GM23338 (cell line): ENCODE data around the gene GTSF1L. TPM values are rescaled to one million over a fixed set of nuclear protein-coding genes. Genes with fewer than 3 reads are reported as not detected.

ENCODE experiments used
- ATAC-seq: fragments of 200-7000 bp; cut with Tn5 transposase; 3 replicates; pipeline ENCODE4 v1.9.1; 2020
- DNase-seq: peaks from one replicate; pipeline ENCODE4 v3.0.0-alpha.2; 2015; ENCODE audit warnings: low spot score
- H2AFZ ChIP-seq: fragments of 200-600 bp; sonication (generic); 2 replicates; pipeline ENCODE4 v1.8.0; 2016; ENCODE audit warnings: antibody characterized with exemption, mild to moderate bottlenecking, moderate library complexity
- H3F3A ChIP-seq: fragments of 200-600 bp; sonication (generic); replicated peaks from 2 replicates; pipeline ENCODE4 v1.8.0; 2017; ENCODE audit warnings: antibody characterized with exemption, mixed run types, low read depth
- H3K27ac ChIP-seq: fragments of 200-600 bp; sonication (generic); 2 replicates; pipeline ENCODE4 v1.6.1; 2016; ENCODE audit warnings: low read depth
- H3K27me3 ChIP-seq: fragments of 200-600 bp; sonication (generic); 2 replicates; pipeline ENCODE4 v1.8.0; 2016; ENCODE audit warnings: mild to moderate bottlenecking, mixed run types, moderate library complexity; ENCODE audit not compliant: insufficient read depth
- H3K36me3 ChIP-seq: fragments of 200-600 bp; sonication (generic); 2 replicates; pipeline ENCODE4 v1.8.0; 2016; ENCODE audit warnings: mild to moderate bottlenecking; ENCODE audit not compliant: insufficient read depth
- H3K4me1 ChIP-seq: fragments of 200-600 bp; sonication (generic); 2 replicates; pipeline ENCODE4 v1.8.0; 2016; ENCODE audit warnings: mild to moderate bottlenecking, moderate library complexity; ENCODE audit not compliant: insufficient read depth
- H3K4me2 ChIP-seq: fragments of 200-600 bp; sonication (generic); 2 replicates; pipeline ENCODE4 v1.7.1; 2017; ENCODE audit warnings: mixed run types
- H3K4me3 ChIP-seq: fragments of 200-600 bp; sonication (generic); 2 replicates; pipeline ENCODE4 v1.6.1; 2016; ENCODE audit warnings: mixed run types
- H3K79me2 ChIP-seq: fragments of 200-600 bp; sonication (generic); replicated peaks from 2 replicates; pipeline ENCODE4 v1.8.0; 2017; ENCODE audit warnings: mild to moderate bottlenecking; ENCODE audit not compliant: insufficient read depth
- H3K9me2 ChIP-seq: fragments of 200-600 bp; sonication (generic); 2 replicates; pipeline ENCODE4 v1.8.0; 2017; ENCODE audit not compliant: insufficient read depth
- H4K20me1 ChIP-seq: fragments of 200-600 bp; sonication (generic); replicated peaks from 2 replicates; pipeline ENCODE4 v1.8.0; 2017; ENCODE audit warnings: mild to moderate bottlenecking; ENCODE audit not compliant: insufficient read depth
- H3K27ac Mint-ChIP-seq: 2 replicates; pipeline ENCODE4 v1.8.0; 2020; ENCODE audit warnings: inconsistent platforms, mild to moderate bottlenecking, moderate library complexity, mixed read lengths
- H3K27me3 Mint-ChIP-seq: 3 replicates; pipeline ENCODE4 v1.8.0; 2022; ENCODE audit warnings: low read depth, mild to moderate bottlenecking, moderate library complexity, mixed read lengths, inconsistent platforms; ENCODE audit not compliant: insufficient read depth, poor library complexity
- H3K36me3 Mint-ChIP-seq: 3 replicates; pipeline ENCODE4 v1.8.0; 2021; ENCODE audit warnings: low read depth, mild to moderate bottlenecking, inconsistent platforms, moderate library complexity, mixed read lengths
- H3K4me1 Mint-ChIP-seq: 3 replicates; pipeline ENCODE4 v1.8.0; 2020; ENCODE audit warnings: mild to moderate bottlenecking, inconsistent platforms, mixed read lengths
- H3K4me3 Mint-ChIP-seq: 3 replicates; pipeline ENCODE4 v1.8.0; 2021; ENCODE audit warnings: moderate library complexity, mild to moderate bottlenecking, inconsistent platforms, mixed read lengths
- H3K9me3 Mint-ChIP-seq: 3 replicates; pipeline ENCODE4 v1.8.0; 2020; ENCODE audit warnings: moderate library complexity, mild to moderate bottlenecking, inconsistent platforms, mixed read lengths
- CREB1 ChIP-seq: fragments of 250-450 bp; sonication (Bioruptor Pico); IDR thresholded peaks from 2 replicates; pipeline ENCODE4 v1.5.0; 2020; ENCODE audit warnings: low read depth, mild to moderate bottlenecking, moderate library complexity
- EZH2 ChIP-seq: fragments of 200-600 bp; sonication (generic); IDR thresholded peaks from one replicate; pipeline ENCODE4 v1.8.0; 2017; ENCODE audit warnings: antibody characterized with exemption, mild to moderate bottlenecking, low read depth; ENCODE audit not compliant: unreplicated experiment
- EZH2phosphoT487 ChIP-seq: fragments of 200-600 bp; sonication (generic); IDR thresholded peaks from one replicate; pipeline ENCODE4 v1.8.1; 2018; ENCODE audit warnings: antibody characterized with exemption; ENCODE audit not compliant: unreplicated experiment
- JUNB ChIP-seq: IDR thresholded peaks from one replicate; pipeline ENCODE4 v1.6.1; 2016; ENCODE audit warnings: antibody characterized with exemption; ENCODE audit not compliant: unreplicated experiment
- NANOG ChIP-seq: IDR thresholded peaks from 2 replicates; pipeline ENCODE4 v1.6.1; 2016; ENCODE audit warnings: antibody characterized with exemption, borderline replicate concordance
- POLR2AphosphoS5 ChIP-seq: IDR thresholded peaks from 2 replicates; pipeline ENCODE4 v1.6.1; 2016; ENCODE audit warnings: antibody characterized with exemption, low read depth
- STAT1 ChIP-seq: IDR thresholded peaks from one replicate; pipeline ENCODE4 v1.6.1; 2016; ENCODE audit warnings: antibody characterized with exemption; ENCODE audit not compliant: unreplicated experiment
- ZNF114 ChIP-seq: fragments of 250-450 bp; sonication (Bioruptor Pico); IDR thresholded peaks from 2 replicates; pipeline ENCODE4 v1.5.0; 2020; ENCODE audit warnings: mild to moderate bottlenecking, moderate library complexity
- ZNF331 ChIP-seq: fragments of 250-450 bp; sonication (Bioruptor Pico); IDR thresholded peaks from 2 replicates; pipeline ENCODE4 v1.5.0; 2020; ENCODE audit warnings: low read depth, mild to moderate bottlenecking, moderate library complexity
- polyA plus RNA-seq: library from polyadenylated mRNA; unstranded; fragments of >200 nt; fragmentation: Nextera tagmentation; extraction: Ambion mirVana; gene quantifications from 2 replicates; pipeline ENCODE4 v1.2.1, GENCODE V29; 2016
- total RNA-seq: library from RNA; depleted of rRNA; stranded (reverse); fragments of >200 nt; shearing (Covaris generic); gene quantifications from 2 replicates; pipeline ENCODE4 v1.2.3, GENCODE V29; 2014
- TF ChIP-seq, protein P1 (sequence below): fragments of 250-450 bp; sonication (Bioruptor Pico); IDR thresholded peaks from 2 replicates; pipeline ENCODE4 v1.5.0; 2020; ENCODE audit warnings: mild to moderate bottlenecking, moderate library complexity
- TF ChIP-seq, protein P2 (sequence below): IDR thresholded peaks from 2 replicates; pipeline ENCODE4 v1.6.1; 2016; ENCODE audit warnings: antibody characterized with exemption
- TF ChIP-seq, protein P3 (sequence below): IDR thresholded peaks from one replicate; pipeline ENCODE4 v1.6.1; 2018; ENCODE audit warnings: antibody characterized with exemption; ENCODE audit not compliant: unreplicated experiment

GTSF1L gene
- total and polyA plus RNA-seq, 2 experiments from 2014 or later, result not detected

DNA sequence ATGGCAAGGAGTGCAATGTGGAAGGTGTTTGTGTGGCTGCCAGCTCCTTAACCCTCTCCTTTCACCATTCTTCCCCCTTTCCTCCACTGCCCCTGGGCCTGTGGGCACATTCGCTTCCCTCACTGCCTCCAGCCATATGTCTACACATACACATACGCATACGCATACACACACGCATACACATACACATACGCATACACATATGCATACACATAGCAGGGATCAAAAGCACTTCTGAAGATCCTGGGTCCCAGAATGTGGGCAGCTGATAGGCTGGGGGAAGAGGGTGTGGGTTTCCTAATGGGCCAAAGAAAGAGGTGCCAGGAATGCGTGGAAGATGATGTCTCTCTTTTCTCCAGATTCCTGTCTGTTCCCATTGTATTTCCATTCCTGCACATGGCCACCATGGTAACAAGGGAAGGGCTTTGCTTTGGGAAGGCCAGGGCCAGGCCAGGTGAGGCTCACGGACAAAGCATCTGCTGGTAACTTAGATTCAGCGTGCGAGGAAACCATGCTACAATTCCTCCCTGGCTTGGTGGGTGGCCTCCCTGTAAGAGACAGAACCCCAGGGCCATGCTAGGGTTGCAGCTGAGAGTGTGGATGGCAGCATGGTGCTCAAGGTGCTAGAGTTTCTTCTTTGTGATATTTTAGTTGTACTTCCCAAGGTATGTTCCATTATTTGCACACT is 44.8 kb upstream of the GTSF1L start:
- no peak overlapping the region for H3K27ac Mint-ChIP-seq
- H3K36me3 Mint-ChIP-seq, result no peaks in the 10 kb centered on the region
- ATAC-seq, result no peak
- no peak overlapping the region for H3K4me2 ChIP-seq
- no peaks in the 10 kb centered on the region for H3K79me2 ChIP-seq
- peaks cover 2% of the 10 kb centered on the region for H3K27me3 Mint-ChIP-seq
- no peak overlapping the region for H3K27ac ChIP-seq
- H3K36me3 ChIP-seq, result no peaks in the 10 kb centered on the region
- peaks cover 3% of the 10 kb centered on the region for H3K4me1 Mint-ChIP-seq
- H3F3A ChIP-seq, result no peaks in the 10 kb centered on the region
- H2AFZ ChIP-seq, result no peak overlapping the region
- no peak overlapping the region for H3K4me3 Mint-ChIP-seq
- peak; percentile 16 for DNase-seq
- H3K4me1 ChIP-seq, result no peaks in the 10 kb centered on the region
- TF ChIP-seq POLR2AphosphoS5 (no peak), ZNF114 (CRISPR knock-in tag) (no peak), NANOG (no peak), STAT1 (no peak), CREB1 (no peak), EZH2phosphoT487 (no peak), JUNB (no peak), EZH2 (no peak), ZNF331 (CRISPR knock-in tag) (no peak)
- TF ChIP-seq, protein P1, sequence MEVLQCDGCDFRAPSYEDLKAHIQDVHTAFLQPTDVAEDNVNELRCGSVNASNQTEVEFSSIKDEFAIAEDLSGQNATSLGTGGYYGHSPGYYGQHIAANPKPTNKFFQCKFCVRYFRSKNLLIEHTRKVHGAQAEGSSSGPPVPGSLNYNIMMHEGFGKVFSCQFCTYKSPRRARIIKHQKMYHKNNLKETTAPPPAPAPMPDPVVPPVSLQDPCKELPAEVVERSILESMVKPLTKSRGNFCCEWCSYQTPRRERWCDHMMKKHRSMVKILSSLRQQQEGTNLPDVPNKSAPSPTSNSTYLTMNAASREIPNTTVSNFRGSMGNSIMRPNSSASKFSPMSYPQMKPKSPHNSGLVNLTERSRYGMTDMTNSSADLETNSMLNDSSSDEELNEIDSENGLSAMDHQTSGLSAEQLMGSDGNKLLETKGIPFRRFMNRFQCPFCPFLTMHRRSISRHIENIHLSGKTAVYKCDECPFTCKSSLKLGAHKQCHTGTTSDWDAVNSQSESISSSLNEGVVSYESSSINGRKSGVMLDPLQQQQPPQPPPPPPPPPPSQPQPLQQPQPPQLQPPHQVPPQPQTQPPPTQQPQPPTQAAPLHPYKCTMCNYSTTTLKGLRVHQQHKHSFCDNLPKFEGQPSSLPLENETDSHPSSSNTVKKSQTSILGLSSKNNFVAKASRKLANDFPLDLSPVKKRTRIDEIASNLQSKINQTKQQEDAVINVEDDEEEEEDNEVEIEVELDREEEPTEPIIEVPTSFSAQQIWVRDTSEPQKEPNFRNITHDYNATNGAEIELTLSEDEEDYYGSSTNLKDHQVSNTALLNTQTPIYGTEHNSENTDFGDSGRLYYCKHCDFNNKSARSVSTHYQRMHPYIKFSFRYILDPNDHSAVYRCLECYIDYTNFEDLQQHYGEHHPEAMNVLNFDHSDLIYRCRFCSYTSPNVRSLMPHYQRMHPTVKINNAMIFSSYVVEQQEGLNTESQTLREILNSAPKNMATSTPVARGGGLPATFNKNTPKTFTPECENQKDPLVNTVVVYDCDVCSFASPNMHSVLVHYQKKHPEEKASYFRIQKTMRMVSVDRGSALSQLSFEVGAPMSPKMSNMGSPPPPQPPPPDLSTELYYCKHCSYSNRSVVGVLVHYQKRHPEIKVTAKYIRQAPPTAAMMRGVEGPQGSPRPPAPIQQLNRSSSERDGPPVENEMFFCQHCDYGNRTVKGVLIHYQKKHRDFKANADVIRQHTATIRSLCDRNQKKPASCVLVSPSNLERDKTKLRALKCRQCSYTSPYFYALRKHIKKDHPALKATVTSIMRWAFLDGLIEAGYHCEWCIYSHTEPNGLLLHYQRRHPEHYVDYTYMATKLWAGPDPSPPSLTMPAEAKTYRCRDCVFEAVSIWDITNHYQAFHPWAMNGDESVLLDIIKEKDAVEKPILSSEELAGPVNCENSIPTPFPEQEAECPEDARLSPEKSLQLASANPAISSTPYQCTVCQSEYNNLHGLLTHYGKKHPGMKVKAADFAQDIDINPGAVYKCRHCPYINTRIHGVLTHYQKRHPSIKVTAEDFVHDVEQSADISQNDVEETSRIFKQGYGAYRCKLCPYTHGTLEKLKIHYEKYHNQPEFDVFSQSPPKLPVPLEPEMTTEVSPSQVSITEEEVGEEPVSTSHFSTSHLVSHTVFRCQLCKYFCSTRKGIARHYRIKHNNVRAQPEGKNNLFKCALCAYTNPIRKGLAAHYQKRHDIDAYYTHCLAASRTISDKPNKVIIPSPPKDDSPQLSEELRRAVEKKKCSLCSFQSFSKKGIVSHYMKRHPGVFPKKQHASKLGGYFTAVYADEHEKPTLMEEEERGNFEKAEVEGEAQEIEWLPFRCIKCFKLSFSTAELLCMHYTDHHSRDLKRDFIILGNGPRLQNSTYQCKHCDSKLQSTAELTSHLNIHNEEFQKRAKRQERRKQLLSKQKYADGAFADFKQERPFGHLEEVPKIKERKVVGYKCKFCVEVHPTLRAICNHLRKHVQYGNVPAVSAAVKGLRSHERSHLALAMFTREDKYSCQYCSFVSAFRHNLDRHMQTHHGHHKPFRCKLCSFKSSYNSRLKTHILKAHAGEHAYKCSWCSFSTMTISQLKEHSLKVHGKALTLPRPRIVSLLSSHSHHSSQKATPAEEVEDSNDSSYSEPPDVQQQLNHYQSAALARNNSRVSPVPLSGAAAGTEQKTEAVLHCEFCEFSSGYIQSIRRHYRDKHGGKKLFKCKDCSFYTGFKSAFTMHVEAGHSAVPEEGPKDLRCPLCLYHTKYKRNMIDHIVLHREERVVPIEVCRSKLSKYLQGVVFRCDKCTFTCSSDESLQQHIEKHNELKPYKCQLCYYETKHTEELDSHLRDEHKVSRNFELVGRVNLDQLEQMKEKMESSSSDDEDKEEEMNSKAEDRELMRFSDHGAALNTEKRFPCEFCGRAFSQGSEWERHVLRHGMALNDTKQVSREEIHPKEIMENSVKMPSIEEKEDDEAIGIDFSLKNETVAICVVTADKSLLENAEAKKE (CRISPR knock-in tag), result no peak
- TF ChIP-seq, protein P2, sequence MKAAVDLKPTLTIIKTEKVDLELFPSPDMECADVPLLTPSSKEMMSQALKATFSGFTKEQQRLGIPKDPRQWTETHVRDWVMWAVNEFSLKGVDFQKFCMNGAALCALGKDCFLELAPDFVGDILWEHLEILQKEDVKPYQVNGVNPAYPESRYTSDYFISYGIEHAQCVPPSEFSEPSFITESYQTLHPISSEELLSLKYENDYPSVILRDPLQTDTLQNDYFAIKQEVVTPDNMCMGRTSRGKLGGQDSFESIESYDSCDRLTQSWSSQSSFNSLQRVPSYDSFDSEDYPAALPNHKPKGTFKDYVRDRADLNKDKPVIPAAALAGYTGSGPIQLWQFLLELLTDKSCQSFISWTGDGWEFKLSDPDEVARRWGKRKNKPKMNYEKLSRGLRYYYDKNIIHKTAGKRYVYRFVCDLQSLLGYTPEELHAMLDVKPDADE, result no peak
- TF ChIP-seq, protein P3, sequence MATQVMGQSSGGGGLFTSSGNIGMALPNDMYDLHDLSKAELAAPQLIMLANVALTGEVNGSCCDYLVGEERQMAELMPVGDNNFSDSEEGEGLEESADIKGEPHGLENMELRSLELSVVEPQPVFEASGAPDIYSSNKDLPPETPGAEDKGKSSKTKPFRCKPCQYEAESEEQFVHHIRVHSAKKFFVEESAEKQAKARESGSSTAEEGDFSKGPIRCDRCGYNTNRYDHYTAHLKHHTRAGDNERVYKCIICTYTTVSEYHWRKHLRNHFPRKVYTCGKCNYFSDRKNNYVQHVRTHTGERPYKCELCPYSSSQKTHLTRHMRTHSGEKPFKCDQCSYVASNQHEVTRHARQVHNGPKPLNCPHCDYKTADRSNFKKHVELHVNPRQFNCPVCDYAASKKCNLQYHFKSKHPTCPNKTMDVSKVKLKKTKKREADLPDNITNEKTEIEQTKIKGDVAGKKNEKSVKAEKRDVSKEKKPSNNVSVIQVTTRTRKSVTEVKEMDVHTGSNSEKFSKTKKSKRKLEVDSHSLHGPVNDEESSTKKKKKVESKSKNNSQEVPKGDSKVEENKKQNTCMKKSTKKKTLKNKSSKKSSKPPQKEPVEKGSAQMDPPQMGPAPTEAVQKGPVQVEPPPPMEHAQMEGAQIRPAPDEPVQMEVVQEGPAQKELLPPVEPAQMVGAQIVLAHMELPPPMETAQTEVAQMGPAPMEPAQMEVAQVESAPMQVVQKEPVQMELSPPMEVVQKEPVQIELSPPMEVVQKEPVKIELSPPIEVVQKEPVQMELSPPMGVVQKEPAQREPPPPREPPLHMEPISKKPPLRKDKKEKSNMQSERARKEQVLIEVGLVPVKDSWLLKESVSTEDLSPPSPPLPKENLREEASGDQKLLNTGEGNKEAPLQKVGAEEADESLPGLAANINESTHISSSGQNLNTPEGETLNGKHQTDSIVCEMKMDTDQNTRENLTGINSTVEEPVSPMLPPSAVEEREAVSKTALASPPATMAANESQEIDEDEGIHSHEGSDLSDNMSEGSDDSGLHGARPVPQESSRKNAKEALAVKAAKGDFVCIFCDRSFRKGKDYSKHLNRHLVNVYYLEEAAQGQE, result no peak
- H3K4me3 ChIP-seq, result no peak overlapping the region
- no peaks in the 10 kb centered on the region for H3K27me3 ChIP-seq
- H4K20me1 ChIP-seq, result no peaks in the 10 kb centered on the region
- no peaks in the 10 kb centered on the region; the same call in 2 of the 3 replicates for H3K9me3 Mint-ChIP-seq
- H3K9me2 ChIP-seq, result no peaks in the 10 kb centered on the region
